Tibial nerve (tissue), 4 donors: Measurements from ENCODE around the gene SEMA5B.

ENCODE experiments used
- CTCF ChIP-seq, 5 experiments: fragments of 200-600 bp in 3 of 5; fragments of 450-650 bp in 2 of 5; sonication (generic) in 3 of 5; IDR thresholded peaks; one replicate each; pipeline ENCODE4 v1.5.1; 2016 to 2019; ENCODE audit warnings: antibody characterized with exemption in 5 of 5, mild to moderate bottlenecking in 3 of 5, moderate library complexity in 2 of 5
- EP300 ChIP-seq, 2 donors: sonication (generic); formaldehyde crosslinking; IDR thresholded peaks; one replicate each; pipeline ENCODE4 v1.6.1; 2017; ENCODE audit warnings: antibody characterized with exemption in 2 of 2, mild to moderate bottlenecking in 1 of 2

DNA sequence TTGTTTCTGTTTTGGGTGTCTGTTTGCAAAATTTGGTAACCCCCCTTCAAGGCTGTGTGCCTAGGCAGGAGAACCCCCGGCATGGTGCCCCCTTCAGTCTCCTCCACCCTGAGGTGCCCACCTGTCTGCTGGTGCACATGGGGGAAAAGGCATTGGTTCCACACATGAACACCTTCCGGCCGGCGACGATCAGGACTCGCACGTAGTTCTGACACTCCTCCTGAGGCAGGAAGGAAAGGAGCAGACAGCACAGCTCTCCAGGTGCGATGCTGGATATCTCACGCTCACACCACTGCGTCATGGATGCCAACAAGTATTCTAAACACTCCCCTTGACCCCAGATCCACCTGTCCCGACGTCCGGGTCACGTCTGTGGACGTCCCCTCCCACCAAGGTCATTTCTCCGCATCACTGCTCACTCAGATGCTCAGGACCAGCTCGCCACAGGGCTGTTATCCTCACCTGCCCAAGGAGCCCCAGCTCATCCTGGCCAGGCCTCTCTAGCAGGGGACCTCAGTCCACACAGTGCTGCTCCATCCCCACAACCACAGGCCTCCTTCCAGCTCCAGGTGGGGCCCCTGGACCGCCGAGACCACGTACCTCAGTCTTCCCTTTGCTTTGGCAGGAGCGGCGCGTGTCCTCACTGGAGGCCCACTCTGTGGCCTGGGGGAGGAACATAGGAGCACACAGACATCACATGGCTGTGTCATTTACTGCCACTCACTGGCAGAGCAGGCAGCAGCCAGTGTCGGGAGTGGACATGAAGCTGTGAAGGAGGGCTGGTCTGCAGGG is 99.0 kb downstream of the SEMA5B start:
- TF ChIP-seq EP300 (IDR thresholded peaks at IDR 0.05): no peak
- TF ChIP-seq CTCF (IDR thresholded peaks at IDR 0.05): no peak
